ENCODE results near the gene HIBCH. TPM values are rescaled to one million over a fixed set of nuclear protein-coding genes. Genes with fewer than 3 reads are reported as not detected.

HIBCH gene
- total RNA-seq, 1 experiment from 2014 or later, result 26.5 TPM

DNA sequence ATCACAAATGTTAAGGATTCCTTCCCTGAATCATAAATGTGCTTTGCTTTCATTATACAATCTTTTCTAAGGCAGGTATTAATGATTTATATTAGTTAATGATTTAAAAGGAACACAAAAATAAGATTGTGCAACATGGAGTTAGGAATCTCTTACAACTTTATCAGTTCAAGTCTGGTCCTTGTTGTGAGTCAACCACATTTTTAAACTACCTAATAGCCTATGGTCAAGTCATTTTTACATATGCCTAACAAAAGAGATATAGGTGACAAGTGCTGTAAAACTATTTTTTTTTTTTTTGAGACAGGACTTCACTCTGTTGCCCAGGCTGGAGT, 15.6 kb upstream of the HIBCH start:
- CTCF ChIA-PET, result no interaction called here
- ATAC-seq (no peak), DNase-seq (ENCODE audit: low spot score) (no peak)
- no peak overlapping the region for H3K4me3 Mint-ChIP-seq
- POLR2A ChIA-PET, result no interaction called here
- peaks cover under 1% of the 10 kb centered on the region; the same call in 1 of the 2 replicates for H3K4me1 Mint-ChIP-seq
- H3K27ac Mint-ChIP-seq, result no peak overlapping the region
- H3K27me3 Mint-ChIP-seq (ENCODE audit: low read depth), result no peaks in the 10 kb centered on the region
- 0 out of 2 replicates have a peak, but pooled peaks cover 4% of the 10 kb centered on the region for H3K9me3 Mint-ChIP-seq
- TF ChIP-seq ZNF396 (CRISPR knock-in tag; IDR thresholded peaks at IDR 0.05; ENCODE audit: borderline replicate concordance), result no peak
- TF ChIP-seq ELF4 (CRISPR knock-in tag; IDR thresholded peaks at IDR 0.05; ENCODE audit: low read depth), result no peak
- no peak for TF ChIP-seq ZNF416 (CRISPR knock-in tag; IDR thresholded peaks at IDR 0.05)
- TF ChIP-seq GABPB1 (CRISPR knock-in tag; IDR thresholded peaks at IDR 0.05), result no peak
- no peak for TF ChIP-seq ZNF138 (CRISPR knock-in tag; conservative IDR thresholded peaks at IDR 0.05)
- TF ChIP-seq, protein P1, sequence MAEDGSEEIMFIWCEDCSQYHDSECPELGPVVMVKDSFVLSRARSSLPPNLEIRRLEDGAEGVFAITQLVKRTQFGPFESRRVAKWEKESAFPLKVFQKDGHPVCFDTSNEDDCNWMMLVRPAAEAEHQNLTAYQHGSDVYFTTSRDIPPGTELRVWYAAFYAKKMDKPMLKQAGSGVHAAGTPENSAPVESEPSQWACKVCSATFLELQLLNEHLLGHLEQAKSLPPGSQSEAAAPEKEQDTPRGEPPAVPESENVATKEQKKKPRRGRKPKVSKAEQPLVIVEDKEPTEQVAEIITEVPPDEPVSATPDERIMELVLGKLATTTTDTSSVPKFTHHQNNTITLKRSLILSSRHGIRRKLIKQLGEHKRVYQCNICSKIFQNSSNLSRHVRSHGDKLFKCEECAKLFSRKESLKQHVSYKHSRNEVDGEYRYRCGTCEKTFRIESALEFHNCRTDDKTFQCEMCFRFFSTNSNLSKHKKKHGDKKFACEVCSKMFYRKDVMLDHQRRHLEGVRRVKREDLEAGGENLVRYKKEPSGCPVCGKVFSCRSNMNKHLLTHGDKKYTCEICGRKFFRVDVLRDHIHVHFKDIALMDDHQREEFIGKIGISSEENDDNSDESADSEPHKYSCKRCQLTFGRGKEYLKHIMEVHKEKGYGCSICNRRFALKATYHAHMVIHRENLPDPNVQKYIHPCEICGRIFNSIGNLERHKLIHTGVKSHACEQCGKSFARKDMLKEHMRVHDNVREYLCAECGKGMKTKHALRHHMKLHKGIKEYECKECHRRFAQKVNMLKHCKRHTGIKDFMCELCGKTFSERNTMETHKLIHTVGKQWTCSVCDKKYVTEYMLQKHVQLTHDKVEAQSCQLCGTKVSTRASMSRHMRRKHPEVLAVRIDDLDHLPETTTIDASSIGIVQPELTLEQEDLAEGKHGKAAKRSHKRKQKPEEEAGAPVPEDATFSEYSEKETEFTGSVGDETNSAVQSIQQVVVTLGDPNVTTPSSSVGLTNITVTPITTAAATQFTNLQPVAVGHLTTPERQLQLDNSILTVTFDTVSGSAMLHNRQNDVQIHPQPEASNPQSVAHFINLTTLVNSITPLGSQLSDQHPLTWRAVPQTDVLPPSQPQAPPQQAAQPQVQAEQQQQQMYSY (CRISPR knock-in tag; IDR thresholded peaks at IDR 0.05), result no peak
- TF ChIP-seq, protein P2, sequence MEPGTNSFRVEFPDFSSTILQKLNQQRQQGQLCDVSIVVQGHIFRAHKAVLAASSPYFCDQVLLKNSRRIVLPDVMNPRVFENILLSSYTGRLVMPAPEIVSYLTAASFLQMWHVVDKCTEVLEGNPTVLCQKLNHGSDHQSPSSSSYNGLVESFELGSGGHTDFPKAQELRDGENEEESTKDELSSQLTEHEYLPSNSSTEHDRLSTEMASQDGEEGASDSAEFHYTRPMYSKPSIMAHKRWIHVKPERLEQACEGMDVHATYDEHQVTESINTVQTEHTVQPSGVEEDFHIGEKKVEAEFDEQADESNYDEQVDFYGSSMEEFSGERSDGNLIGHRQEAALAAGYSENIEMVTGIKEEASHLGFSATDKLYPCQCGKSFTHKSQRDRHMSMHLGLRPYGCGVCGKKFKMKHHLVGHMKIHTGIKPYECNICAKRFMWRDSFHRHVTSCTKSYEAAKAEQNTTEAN (CRISPR knock-in tag; IDR thresholded peaks at IDR 0.05), result no peak
- TF ChIP-seq GRHL2 (CRISPR knock-in tag; IDR thresholded peaks at IDR 0.05; ENCODE audit: insufficient replicate concordance, severe bottlenecking), result no peak
- TF ChIP-seq ESRRA (CRISPR knock-in tag; IDR thresholded peaks at IDR 0.05; ENCODE audit: borderline replicate concordance), result no peak
- TF ChIP-seq, protein P3, sequence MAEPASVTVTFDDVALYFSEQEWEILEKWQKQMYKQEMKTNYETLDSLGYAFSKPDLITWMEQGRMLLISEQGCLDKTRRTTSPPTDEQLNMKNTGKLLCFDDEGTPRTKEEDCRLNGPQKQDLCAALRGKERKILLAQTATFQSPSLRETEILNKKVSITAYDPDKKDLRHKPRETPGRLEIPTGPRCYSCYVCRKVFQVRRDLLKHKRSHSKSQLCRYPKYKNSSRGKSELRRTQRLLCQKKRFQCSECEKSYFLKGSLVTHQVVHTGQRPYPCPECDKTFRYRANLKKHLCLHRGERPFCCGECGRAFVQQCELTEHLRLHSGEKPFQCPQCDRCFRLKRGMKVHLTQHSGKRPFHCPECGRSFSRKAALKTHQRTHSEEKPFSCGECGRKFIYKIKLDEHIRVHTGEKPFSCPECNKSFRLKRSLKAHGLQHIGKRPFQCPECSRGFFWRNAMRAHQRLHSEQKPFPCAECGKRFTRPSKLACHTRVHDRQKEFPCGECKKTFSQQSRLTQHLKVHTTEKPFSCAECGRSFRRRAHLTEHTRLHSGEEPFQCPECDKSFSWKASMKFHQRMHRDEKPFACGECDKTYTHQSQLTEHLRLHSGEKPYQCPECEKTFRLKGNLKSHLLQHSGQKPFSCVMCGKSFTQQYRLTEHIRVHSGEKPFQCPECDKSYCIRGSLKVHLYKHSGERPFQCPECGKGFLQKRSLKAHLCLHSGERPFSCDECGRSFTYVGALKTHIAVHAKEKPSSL (CRISPR knock-in tag; conservative IDR thresholded peaks at IDR 0.05), result no peak
- TF ChIP-seq, protein P4, sequence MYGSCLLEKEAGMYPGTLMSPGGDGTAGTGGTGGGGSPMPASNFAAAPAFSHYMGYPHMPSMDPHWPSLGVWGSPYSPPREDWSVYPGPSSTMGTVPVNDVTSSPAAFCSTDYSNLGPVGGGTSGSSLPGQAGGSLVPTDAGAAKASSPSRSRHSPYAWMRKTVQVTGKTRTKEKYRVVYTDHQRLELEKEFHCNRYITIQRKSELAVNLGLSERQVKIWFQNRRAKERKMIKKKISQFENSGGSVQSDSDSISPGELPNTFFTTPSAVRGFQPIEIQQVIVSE (CRISPR knock-in tag; IDR thresholded peaks at IDR 0.05; ENCODE audit: borderline replicate concordance), result no peak
- no peak for TF ChIP-seq SMAD4 (CRISPR knock-in tag; IDR thresholded peaks at IDR 0.05)
- TF ChIP-seq NFE2L1 (CRISPR knock-in tag; IDR thresholded peaks at IDR 0.05), result no peak
- TF ChIP-seq CBFB (CRISPR knock-in tag; IDR thresholded peaks at IDR 0.05; ENCODE audit: low read depth), result no peak
- TF ChIP-seq CREB1 (CRISPR knock-in tag; IDR thresholded peaks at IDR 0.05), result no peak
- TF ChIP-seq, protein P5, sequence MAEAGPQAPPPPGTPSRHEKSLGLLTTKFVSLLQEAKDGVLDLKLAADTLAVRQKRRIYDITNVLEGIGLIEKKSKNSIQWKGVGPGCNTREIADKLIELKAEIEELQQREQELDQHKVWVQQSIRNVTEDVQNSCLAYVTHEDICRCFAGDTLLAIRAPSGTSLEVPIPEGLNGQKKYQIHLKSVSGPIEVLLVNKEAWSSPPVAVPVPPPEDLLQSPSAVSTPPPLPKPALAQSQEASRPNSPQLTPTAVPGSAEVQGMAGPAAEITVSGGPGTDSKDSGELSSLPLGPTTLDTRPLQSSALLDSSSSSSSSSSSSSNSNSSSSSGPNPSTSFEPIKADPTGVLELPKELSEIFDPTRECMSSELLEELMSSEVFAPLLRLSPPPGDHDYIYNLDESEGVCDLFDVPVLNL (CRISPR knock-in tag; IDR thresholded peaks at IDR 0.05; ENCODE audit: borderline replicate concordance, low read depth), result no peak
- no peaks in the 10 kb centered on the region for H3K36me3 Mint-ChIP-seq
